Keratinocyte (primary cell): Measurements from ENCODE around the gene ASB10.

ENCODE experiments used
- CTCF ChIP-seq, 3 experiments: IDR thresholded peaks in 1 of 3; conservative IDR thresholded peaks in 1 of 3; optimal IDR thresholded peaks in 1 of 3; 2 replicates in 2 of 3; 3 replicates in 1 of 3; pipeline versions ENCODE3 to v1.5.1; 2011; ENCODE audit warnings: low read length in 3 of 3, mild to moderate bottlenecking in 3 of 3, moderate library complexity in 2 of 3, control low read depth in 1 of 3, inconsistent platforms in 1 of 3; ENCODE audit not compliant: insufficient read depth in 2 of 3; ENCODE audit errors: extremely low read depth in 1 of 3
- EZH2 ChIP-seq: IDR thresholded peaks from one replicate; pipeline ENCODE4 v1.6.1; 2012; ENCODE audit warnings: inconsistent platforms, mild to moderate bottlenecking, low read length, moderate library complexity

DNA sequence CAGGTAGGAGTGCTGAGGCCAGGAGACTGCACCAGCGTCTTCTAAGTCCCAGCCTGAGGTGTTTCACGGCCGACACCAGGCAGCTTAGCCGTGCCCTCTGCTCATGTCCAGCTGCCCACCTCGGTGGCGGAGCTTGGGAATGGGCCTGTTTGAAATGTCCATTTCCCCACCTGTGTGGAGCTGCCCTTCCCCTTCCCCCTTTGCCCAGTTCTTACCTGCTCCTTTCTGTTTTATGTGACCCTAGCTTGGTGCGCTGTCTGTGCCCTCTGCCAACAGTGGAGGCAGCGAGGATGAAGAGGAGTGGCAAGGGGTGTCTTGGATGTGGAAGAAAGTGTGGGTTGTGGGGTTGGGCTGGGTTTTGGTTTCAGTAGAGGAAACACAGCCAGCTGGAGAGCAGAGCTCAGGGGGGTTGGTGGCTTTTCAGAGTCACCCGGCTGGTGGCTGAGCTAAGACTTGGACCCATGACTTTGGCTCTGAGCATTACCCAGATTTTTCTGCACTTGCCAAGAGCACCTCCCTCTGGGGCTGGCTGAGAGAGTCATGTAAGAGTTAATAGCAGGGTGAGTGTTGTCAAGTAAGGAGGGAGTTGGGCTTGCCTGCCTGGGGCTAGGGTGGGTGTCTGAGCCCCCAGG is 57.0 kb downstream of the ASB10 start:
- TF ChIP-seq CTCF (optimal IDR thresholded peaks at IDR 0.05 in 1 of 3, IDR thresholded peaks at IDR 0.05 in 1 of 3, conservative IDR thresholded peaks at IDR 0.05 in 1 of 3; ENCODE audit: extremely low read depth in 1 of 3, insufficient read depth in 2 of 3, low read length in 3 of 3) (no peak), EZH2 (no peak)
